ENCODE results near the gene PCDHGA8.
A peak's percentile ranks its signal among the peaks of the same experiment; 100 is the strongest.
"Not testable (repeated sequence)": the region's sequence is repeated elsewhere in the genome, so short reads cannot be mapped to it uniquely, and the experiment has no call there.

The PCDHGA8 gene

DNA sequence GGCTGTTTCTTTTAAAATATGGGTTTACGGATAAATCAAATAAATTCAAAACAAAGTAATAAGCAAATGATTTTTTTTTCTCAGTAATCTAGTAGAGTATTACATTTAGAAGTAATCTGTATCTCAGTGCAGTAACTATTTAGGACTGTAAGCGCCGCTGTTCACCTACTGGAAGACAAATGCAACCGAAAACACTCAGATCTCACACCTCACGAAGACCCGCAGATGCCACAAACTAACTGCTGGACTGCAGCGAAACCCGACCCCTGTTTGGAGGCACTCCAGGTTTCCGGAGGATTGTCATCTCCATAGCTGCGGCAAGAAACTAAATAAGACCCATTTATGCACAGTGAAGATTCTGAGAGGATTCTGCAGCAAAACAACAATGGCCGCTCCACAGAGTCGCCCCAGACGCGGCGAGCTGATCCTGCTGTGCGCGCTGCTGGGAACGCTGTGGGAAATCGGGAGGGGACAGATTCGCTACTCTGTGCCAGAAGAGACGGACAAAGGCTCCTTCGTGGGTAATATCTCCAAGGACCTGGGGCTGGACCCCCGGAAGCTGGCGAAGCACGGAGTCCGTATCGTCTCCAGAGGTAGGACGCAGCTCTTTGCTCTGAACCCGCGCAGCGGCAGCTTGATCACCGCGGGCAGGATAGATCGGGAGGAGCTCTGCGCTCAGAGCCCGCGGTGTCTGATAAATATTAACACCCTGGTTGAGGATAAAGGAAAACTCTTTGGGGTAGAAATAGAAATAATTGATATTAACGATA lies at the start of gene PCDHGA8:
Gene PCDHGA8 (plus strand): TSS at position 205 of the 770 bp plus-strand sequence. CDS start 181 bp downstream, at position 386.
- DNase-seq (ENCODE audit: low spot score), result no peak

GRCh38 chr5:141342773-141343172 lies 49.7 kb upstream of the PCDHGA8 start:
- DNase-seq (ENCODE audit: low spot score), result no peak

- no peak for DNase-seq (ENCODE audit: low spot score)
Measured at GRCh38 chr5:141343242-141343952, 49.0 kb upstream of the PCDHGA8 start, which contains the start of gene PCDHGA3. PCDHGA3 (plus strand) TSS chr5:141343829; CDS start chr5:141344034, 205 bp downstream.

GRCh38 chr5:141343953-141344463 lies 48.4 kb upstream of the PCDHGA8 start:
- no peak for DNase-seq (ENCODE audit: low spot score)

DNA sequence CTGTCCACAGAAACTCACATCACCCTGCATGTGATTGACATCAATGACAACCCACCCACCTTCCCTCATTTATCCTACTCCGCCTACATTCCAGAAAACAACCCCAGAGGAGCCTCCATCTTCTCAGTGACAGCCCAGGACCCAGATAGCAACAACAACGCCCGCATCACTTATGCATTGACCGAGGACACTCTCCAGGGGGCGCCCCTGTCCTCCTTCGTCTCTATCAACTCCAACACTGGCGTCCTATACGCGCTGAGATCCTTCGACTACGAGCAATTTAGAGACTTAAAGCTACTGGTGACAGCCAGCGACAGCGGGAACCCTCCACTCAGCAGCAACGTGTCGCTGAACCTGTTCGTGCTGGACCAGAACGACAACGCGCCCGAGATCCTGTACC lies 47.1 kb upstream of the PCDHGA8 start:
- no peak for DNase-seq (ENCODE audit: low spot score)

DNA sequence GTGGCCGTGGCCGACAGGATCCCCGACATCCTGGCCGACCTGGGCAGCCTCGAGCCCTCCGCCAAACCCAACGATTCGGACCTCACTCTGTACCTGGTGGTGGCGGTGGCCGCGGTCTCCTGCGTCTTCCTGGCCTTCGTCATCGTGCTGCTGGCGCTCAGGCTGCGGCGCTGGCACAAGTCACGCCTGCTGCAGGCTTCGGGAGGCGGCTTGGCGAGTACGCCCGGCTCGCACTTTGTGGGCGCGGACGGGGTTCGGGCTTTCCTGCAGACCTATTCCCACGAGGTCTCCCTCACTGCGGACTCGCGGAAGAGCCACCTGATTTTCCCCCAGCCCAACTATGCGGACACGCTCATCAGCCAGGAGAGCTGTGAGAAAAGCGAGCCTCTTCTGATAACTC lies 46.4 kb upstream of the PCDHGA8 start:
- not testable (repeated sequence) for DNase-seq (ENCODE audit: low spot score)

GRCh38 chr5:141349917-141350619 lies 42.4 kb upstream of the PCDHGA8 start, which contains the start of gene PCDHGB1:
PCDHGB1 (plus strand) TSS chr5:141350099; CDS start chr5:141350261, 162 bp downstream.
- DNase-seq (ENCODE audit: low spot score), result peak; percentile 15

- no peak for DNase-seq (ENCODE audit: low spot score)
Measured at GRCh38 chr5:141351591-141351990, 40.8 kb upstream of the PCDHGA8 start.

DNA sequence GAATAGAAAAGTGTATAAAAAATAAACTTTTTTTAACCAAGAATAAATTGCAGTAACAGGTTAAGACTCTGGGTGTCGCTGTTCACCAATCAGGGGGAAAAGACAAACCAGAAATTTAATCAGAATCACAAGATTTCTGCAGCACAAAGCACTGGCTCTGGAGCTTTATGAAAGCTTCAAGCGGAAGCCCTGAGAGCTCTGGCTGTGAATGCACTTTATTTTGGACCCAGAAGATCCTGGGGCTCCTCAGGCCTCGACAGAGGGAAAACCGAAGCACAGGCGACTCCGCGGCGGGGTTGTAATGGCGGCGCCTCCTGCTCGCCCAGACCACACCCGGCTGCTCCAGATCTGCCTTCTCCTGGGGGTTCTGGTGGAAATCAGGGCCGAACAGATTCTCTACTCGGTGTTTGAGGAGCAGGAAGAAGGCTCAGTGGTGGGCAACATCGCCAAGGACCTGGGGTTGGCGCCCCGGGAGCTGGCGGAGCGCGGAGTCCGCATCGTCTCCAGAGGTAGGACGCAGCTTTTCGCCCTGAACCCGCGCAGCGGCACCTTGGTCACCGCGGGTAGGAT lies 37.4 kb upstream of the PCDHGA8 start, which contains the start of gene PCDHGA4:
Gene PCDHGA4 (plus strand): TSS at position 122 of the 570 bp plus-strand sequence. CDS start 87 bp downstream, at position 209.
- DNase-seq (ENCODE audit: low spot score), result no peak

DNA sequence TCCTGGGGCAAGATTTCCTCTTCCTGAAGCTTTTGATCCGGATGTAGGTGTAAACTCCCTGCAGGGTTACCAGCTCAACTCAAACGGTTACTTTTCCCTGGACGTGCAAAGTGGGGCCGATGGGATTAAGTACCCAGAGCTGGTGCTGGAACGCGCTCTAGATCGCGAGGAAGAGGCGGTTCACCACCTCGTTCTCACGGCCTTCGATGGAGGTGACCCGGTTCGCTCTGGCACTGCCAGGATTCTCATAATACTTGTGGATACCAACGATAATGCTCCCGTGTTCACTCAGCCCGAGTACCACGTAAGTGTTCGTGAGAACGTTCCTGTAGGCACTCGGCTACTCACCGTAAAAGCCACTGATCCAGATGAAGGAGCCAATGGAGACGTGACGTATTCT lies 36.8 kb upstream of the PCDHGA8 start:
- DNase-seq (ENCODE audit: low spot score), result no peak

DNA sequence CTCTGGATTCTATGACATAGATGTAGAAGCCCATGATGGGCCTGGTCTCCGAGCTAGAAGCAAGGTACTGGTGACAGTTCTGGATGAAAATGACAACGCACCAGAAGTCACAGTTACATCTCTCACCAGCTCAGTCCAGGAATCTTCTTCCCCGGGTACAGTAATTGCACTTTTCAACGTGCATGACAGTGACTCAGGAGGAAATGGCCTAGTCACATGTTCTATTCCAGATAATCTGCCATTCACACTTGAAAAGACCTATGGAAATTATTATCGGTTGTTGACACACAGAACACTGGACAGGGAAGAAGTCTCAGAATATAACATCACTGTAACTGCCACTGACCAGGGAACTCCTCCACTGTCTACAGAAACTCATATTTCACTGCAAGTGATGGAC lies 36.3 kb upstream of the PCDHGA8 start:
- no peak for DNase-seq (ENCODE audit: low spot score)

DNA sequence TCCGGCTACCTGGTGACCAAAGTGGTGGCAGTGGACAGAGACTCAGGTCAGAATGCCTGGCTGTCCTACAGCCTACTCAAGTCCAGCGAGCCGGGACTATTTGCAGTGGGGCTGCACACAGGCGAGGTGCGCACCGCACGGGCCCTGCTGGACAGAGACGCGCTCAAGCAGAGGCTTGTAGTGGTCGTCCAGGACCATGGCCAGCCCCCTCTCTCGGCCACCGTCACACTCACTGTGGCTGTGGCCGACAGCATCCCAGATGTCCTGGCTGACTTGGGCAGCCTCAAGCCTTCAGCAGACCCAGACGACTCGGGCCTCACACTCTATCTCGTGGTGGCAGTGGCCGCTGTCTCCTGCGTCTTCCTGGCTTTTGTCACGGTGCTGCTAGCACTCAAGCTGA lies 35.5 kb upstream of the PCDHGA8 start:
- DNase-seq (ENCODE audit: low spot score), result no peak

DNA sequence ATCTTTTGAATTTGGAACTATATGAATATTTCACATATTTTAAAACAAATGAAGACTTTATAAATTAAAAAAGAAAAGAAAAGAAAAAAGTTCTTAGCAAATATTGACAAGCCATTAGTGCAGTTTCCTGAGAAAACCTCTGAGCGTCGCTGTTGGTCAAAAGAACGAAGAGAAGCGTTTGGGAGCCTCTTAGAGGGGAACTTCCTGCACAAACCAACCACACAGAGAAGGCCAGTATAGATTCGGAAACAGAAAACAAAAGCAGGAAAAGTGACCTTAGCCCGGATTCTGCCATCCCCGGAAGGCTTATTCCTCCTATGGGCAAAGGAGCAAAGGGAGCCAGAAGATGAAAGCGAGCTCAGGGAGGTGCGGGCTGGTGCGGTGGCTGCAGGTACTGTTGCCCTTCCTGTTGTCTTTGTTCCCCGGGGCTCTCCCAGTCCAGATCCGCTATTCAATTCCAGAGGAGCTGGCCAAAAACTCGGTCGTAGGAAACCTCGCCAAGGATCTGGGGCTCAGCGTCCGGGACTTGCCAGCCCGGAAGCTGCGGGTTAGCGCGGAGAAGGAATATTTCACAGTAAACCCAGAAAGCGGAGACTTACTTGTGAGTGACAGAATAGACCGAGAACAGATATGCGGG lies 32.5 kb upstream of the PCDHGA8 start, which contains the start of gene PCDHGB2:
Gene PCDHGB2 (plus strand): TSS at position 205 of the 637 bp plus-strand sequence. CDS start 142 bp downstream, at position 347.
- DNase-seq (ENCODE audit: low spot score), result peak; percentile 30

GRCh38 chr5:141360685-141361084 lies 31.7 kb upstream of the PCDHGA8 start:
- no peak for DNase-seq (ENCODE audit: low spot score)

DNA sequence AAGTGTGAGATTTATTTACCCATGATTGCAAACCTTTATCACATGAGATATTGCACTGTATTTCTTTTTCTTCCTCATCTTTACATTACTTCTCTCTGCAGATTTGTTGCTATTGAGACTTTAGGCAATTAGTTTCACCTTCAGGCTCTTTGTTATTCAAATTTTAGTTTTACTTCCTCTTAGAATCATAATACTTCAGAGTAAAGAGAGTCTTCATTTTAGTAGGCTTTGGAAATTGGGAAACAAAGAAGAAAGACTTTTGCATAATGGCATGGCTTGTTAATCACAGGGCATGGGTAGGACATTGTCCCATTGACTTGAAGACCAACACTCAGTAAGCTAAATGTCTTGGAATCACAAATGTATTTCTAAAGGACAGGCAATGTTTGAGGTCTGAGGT lies 29.7 kb upstream of the PCDHGA8 start:
- no peak for DNase-seq (ENCODE audit: low spot score)

GRCh38 chr5:141363952-141364660 lies 28.3 kb upstream of the PCDHGA8 start, which contains the start of gene PCDHGA5:
PCDHGA5 (plus strand) TSS chr5:141364162; CDS start chr5:141364331, 169 bp downstream.
- no peak for DNase-seq (ENCODE audit: low spot score)

DNA sequence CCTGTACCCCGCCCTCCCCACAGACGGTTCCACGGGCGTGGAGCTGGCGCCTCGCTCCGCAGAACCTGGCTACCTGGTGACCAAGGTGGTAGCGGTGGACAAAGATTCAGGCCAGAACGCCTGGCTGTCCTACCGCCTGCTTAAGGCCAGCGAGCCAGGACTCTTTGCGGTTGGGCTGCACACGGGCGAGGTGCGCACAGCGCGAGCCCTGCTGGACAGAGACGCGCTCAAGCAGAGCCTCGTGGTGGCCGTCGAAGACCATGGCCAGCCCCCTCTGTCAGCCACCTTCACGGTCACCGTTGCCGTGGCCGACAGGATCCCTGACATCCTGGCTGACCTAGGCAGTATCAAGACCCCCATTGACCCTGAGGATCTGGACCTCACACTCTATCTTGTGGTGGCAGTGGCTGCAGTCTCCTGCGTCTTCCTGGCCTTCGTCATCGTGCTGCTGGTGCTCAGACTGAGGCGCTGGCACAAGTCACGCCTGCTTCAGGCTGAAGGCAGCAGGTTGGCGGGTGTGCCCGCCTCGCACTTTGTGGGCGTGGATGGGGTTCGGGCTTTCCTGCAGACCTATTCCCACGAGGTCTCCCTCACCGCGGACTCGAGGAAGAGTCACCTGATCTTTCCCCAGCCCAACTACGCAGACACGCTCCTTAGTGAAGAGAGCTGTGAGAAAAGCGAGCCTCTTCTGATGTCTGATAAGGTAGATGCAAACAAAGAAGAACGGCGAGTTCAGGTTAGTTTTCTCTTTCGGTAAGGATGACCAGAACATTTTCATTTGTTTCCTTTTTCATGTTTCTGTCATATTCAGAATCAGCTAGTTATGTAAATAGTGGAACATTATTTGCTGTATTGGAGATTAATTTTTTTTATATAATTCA lies 26.2 kb upstream of the PCDHGA8 start:
- DNase-seq (ENCODE audit: low spot score), result no peak

DNA sequence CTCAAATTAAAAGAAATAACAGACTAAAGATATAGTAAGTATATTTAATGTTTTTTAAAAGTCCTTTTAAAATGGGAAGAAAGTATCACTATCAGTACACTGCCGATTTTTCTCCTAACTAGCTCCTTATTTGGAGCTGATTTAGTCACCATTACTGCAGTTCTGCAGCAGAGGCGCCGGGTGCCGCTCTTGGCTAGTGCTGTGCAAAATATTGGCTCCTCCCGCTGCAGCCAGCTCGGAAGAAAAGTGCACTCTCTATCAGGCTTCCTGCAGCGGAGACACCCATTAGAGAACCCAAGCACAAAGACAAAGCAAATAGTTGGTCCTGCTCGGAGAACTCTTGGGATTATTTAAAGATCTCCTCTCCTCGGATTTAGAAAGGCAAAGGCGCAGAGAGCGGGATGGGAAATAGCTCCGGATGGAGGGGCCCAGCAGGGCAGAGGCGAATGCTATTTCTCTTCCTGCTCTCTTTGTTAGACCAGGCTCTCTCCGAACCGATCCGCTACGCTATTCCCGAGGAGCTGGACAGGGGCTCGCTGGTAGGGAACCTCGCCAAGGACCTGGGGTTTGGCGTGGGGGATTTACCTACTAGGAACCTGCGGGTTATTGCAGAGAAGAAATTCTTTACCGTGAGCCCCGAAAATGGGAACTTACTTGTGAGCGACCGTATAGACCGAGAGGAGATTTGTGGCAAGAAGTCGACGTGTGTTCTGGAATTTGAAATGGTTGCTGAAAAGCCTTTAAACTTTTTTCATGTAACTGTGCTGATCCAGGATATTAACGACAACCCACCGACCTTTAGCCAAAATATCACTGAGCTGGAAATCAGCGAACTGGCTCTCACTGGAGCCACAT lies 22.2 kb upstream of the PCDHGA8 start, which contains the start of gene PCDHGB3:
Gene PCDHGB3 (plus strand): TSS at position 249 of the 855 bp plus-strand sequence. CDS start 153 bp downstream, at position 402.
- DNase-seq (ENCODE audit: low spot score), result no peak

Data from pons (tissue), 1 donor.